ENCODE data around the gene BCL2L2.
A peak's percentile ranks its signal among the peaks of the same experiment; 100 is the strongest.

The BCL2L2 gene

GRCh38 chr14:23347406-23348296, 41.0 kb downstream of the BCL2L2 start:
- Histone ChIP-seq H3K27me3 (ENCODE audit: control insufficient read depth, insufficient read depth, low read length) (no peaks in the 10 kb centered on the region), H3K36me3 (ENCODE audit: control insufficient read depth, insufficient read depth, low read length) (no peaks in the 10 kb centered on the region), H2AFZ (no peak overlapping the region), H3K4me3 (ENCODE audit: low read depth, low read length) (no peak overlapping the region), H3K4me1 (no peaks in the 10 kb centered on the region), H3K9me3 (ENCODE audit: control insufficient read depth, low read length) (no peaks in the 10 kb centered on the region), H3K9ac (no peak overlapping the region), H3K27ac (no peak overlapping the region), H3K79me2 (no peaks in the 10 kb centered on the region), H3K4me2 (ENCODE audit: low read length) (no peak overlapping the region)
- TF ChIP-seq, protein P1, sequence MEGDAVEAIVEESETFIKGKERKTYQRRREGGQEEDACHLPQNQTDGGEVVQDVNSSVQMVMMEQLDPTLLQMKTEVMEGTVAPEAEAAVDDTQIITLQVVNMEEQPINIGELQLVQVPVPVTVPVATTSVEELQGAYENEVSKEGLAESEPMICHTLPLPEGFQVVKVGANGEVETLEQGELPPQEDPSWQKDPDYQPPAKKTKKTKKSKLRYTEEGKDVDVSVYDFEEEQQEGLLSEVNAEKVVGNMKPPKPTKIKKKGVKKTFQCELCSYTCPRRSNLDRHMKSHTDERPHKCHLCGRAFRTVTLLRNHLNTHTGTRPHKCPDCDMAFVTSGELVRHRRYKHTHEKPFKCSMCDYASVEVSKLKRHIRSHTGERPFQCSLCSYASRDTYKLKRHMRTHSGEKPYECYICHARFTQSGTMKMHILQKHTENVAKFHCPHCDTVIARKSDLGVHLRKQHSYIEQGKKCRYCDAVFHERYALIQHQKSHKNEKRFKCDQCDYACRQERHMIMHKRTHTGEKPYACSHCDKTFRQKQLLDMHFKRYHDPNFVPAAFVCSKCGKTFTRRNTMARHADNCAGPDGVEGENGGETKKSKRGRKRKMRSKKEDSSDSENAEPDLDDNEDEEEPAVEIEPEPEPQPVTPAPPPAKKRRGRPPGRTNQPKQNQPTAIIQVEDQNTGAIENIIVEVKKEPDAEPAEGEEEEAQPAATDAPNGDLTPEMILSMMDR (IDR thresholded peaks at IDR 0.05): no peak

DNA sequence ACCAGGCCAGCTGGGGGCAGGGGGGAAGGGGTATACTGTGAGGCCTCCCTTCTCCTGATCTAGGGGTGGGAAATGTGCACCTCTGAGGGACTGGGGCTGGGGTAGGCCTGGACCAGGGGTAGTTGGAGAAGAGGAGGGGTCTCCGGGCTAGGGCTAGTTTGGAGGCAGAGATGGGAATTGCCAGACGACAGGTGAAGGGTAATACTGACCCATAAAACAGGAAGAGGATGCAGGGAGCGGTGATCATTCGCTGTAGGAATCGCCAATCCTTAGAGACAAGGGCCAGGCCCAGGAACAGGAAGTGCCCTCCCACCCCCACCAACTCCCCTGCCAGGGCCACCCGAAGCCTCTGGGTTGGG, 41.6 kb downstream of the BCL2L2 start:
- Histone ChIP-seq H2AFZ (no peak overlapping the region), H3K27ac (no peak overlapping the region), H3K79me2 (no peaks in the 10 kb centered on the region), H3K9me3 (ENCODE audit: control insufficient read depth, low read length) (no peaks in the 10 kb centered on the region), H3K4me2 (ENCODE audit: low read length) (no peak overlapping the region), H3K9ac (no peak overlapping the region), H3K27me3 (ENCODE audit: control insufficient read depth, insufficient read depth, low read length) (no peaks in the 10 kb centered on the region), H3K4me3 (ENCODE audit: low read depth, low read length) (no peak overlapping the region), H3K4me1 (peaks cover 5% of the 10 kb centered on the region), H3K36me3 (ENCODE audit: control insufficient read depth, insufficient read depth, low read length) (no peaks in the 10 kb centered on the region)
- TF ChIP-seq, protein P1 (IDR thresholded peaks at IDR 0.05): no peak

- Histone ChIP-seq H3K4me3 (ENCODE audit: low read depth, low read length) (no peak overlapping the region), H3K79me2 (no peaks in the 10 kb centered on the region), H3K27me3 (ENCODE audit: control insufficient read depth, insufficient read depth, low read length) (no peaks in the 10 kb centered on the region), H2AFZ (no peak overlapping the region), H3K36me3 (ENCODE audit: control insufficient read depth, insufficient read depth, low read length) (no peaks in the 10 kb centered on the region), H3K9me3 (ENCODE audit: control insufficient read depth, low read length) (no peaks in the 10 kb centered on the region), H3K4me1 (peaks cover 7% of the 10 kb centered on the region), H3K4me2 (ENCODE audit: low read length) (no peak overlapping the region), H3K27ac (no peak overlapping the region), H3K9ac (no peak overlapping the region)
- TF ChIP-seq, protein P1 (IDR thresholded peaks at IDR 0.05): no peak
These were observed 42.7 kb downstream of the BCL2L2 start for GRCh38 chr14:23349156-23349845.

DNA sequence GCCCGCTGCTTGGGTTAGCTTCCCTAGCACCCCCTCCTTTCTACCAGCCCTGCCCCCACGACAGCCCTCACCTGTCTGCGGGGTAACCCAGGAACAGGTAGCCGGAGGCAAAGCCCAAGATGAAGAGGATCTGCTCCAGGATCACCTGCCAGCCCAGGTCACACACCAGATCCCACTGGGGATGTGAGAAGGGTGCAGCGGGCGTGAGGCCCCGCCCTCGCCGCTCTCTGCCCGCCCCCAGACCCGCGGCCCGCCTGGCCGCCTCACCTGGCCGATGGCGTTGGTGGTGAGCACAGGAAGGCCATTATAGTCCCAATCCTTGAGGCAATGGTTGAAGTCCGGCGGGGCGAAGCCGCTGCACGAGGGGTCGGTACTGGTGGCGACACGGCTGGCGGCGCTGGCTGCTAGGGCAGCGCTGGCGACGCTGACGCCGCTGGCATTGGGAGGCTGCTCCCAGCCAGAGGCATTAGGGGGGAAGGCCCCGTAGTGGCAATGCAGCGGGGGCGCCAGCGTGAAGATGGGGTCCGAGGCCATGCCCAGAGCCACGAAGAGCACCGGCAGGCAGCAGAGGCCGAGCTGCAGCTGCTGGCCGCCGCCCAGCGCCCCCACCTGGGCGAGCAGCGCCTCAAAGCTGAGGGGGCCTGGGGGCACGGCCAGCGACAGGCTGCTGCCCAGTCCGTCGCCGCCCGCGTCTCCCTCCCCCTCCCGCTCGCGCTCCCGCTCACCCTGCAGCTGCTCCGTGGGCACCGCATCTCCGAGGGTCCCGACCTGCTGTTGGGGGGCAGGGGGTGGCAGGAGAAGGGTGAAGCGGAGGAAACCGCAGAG, 45.3 kb downstream of the BCL2L2 start:
- Histone ChIP-seq H3K27me3 (ENCODE audit: control insufficient read depth, insufficient read depth, low read length) (no peaks in the 10 kb centered on the region), H3K9me3 (ENCODE audit: control insufficient read depth, low read length) (no peaks in the 10 kb centered on the region), H3K27ac (peak overlapping the region; percentile 39), H2AFZ (peak overlapping the region; percentile 89), H3K4me2 (ENCODE audit: low read length) (peak overlapping the region; percentile 91), H3K79me2 (no peaks in the 10 kb centered on the region), H3K9ac (peak overlapping the region; percentile 56), H3K4me1 (peaks cover 7% of the 10 kb centered on the region), H3K4me3 (ENCODE audit: low read depth, low read length) (peak overlapping the region; percentile 51), H3K36me3 (ENCODE audit: control insufficient read depth, insufficient read depth, low read length) (no peaks in the 10 kb centered on the region)
- TF ChIP-seq, protein P1 (IDR thresholded peaks at IDR 0.05): no peak

All from parathyroid adenoma (tissue), 2 donors.